Hematopoietic multipotent progenitor cell treated with erythropoietin and hydrocortisone succinate and interleukin-3 and kit ligand, for 4 days (in vitro differentiated cells): ENCODE data around the gene ZNF800.

Experiments
- DNase-seq: peaks from one replicate; pipeline ENCODE4 v3.0.0-alpha.2; 2015

The ZNF800 gene

DNA sequence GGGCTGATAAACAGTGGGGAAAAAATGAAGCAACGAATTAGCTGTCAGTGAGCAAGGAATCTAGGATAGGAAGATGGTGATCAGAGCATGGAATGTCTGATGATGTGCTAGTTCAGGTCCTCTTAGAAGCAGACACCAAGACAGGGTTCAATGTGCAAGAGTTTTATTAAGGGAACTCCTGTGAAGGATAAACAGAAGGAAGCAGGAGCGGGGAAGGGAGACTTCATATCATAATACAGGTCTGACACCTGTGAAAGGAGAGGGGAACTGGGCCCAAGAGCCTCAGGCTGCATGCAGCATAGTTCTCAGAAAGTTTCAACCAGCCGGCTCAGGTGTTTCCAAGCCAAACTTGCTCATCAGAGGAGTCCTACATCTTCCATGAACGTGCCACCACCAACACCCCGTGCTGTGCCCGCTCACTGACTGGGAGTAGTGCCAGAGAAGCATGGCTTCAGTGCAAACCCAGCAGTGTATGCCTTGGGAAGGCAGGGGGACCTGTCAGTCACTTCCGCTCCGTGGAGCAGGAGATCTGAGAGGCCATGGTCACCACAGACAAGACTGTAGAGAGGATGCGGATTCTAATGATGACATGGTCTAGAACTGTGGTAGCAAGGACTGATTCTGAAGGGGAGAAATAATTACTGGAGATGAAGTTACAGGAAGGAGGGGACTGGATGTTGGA, 45.8 kb downstream of the ZNF800 start:
- no peak for DNase-seq

- no peak for DNase-seq
Observed at GRCh38 chr7:127342596-127342995, 49.9 kb downstream of the ZNF800 start.

GRCh38 chr7:127338122-127338521, 54.4 kb downstream of the ZNF800 start:
- no peak for DNase-seq

DNA sequence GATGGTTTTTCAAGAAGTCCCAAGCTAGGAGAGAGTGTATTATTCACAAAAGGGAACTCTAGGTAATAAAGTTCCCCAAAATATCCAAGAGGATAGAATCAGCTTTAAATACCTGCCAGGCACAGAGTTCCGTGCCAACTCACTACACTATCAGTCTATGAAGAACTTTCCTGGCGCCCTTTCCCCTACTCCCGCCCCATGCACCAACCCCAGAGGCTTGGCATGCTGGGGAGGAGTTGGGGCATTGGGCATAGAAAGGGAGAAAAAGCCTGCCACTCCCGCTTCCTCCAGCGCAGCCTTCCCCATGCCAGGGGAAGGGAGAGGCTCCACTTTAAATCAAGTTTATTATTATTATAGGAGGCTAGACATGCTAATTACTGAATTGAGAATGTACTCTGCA, 54.9 kb downstream of the ZNF800 start:
- DNase-seq = no peak

GRCh38 chr7:127336458-127336857, 56.0 kb downstream of the ZNF800 start:
- DNase-seq = no peak

GRCh38 chr7:127332880-127333279, 59.6 kb downstream of the ZNF800 start:
- no peak for DNase-seq

GRCh38 chr7:127330070-127330469, 62.4 kb downstream of the ZNF800 start:
- DNase-seq = no peak

DNA sequence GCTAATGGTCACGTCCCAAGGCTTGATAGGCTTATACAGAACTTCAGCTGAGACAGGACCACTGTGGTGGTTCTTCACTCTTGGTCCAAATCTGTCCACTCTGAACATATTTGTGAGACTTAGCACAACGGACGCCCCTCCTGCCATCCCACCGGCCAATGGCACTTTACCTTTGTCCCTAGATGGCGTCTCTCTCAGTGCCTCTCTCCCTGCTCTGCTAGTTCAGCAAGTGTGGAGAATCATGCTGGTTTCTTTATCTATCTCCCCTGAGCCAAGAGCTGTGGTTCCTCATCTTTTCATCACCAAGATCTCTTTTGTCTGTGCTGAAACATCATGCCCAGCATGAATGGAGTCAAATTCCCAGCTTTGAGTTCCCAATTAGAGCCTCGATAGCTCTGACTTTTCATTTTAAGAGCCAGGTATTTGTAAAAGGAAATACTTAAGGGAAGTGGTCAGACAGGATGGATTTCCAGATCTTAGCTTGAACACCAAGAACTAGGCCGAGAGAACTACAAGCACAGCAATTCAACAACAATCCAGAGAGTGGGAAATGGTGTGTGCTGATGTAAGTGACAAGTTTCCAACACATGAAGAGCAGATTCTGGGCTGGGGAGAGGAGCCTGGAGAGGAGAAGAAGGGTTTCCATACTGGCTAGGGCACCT, 69.5 kb downstream of the ZNF800 start:
- no peak for DNase-seq

DNA sequence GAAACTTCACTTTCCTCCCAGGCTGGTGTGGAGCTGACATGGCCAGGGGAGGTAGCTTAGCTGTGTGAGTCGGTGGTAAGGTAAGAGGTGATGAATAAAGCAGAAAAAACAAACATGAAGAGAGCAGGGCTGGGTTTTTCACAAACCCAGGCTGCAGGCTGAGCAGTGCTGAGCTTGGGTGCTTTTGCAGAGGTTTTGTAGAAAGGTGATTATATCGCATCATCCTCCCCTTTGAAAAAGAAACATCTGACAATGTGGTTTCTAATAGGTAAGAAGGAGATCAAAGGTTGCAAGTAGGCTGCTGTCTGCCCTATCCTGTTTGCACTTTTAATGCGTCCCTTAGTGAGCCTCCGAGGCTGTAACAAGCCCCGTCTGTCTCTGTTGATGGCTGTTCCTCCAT, 70.2 kb downstream of the ZNF800 start:
- DNase-seq = no peak

GRCh38 chr7:127320974-127321373, 71.5 kb downstream of the ZNF800 start:
- no peak for DNase-seq
